Small intestine (tissue), 7 donors: ENCODE measurements around the gene ELOVL6. TPM values are rescaled to one million over a fixed set of nuclear protein-coding genes. Genes with fewer than 3 reads are reported as not detected.
A peak's percentile ranks its signal among the peaks of the same experiment; 100 is the strongest.
"Not testable (repeated sequence)": the region's sequence is repeated elsewhere in the genome, so short reads cannot be mapped to it uniquely, and the experiment has no call there.

Source experiments
- DNase-seq, 2 donors: peaks; one replicate each; pipeline versions ENCODE4 v3.0.0 to v3.0.0-alpha.2; 2013
- FAIRE-seq: peaks from 2 replicates; lab custom pipeline; 2012; peaks lifted over from hg19 to GRCh38; lab: Jason Lieb, UNC
- H3K27ac ChIP-seq, 3 donors: one replicate each; pipeline ENCODE4 v1.5.1; 2013; ENCODE audit warnings: low read length in 2 of 3, mild to moderate bottlenecking in 2 of 3, control low read depth in 1 of 3, inconsistent platforms in 1 of 3, low read depth in 1 of 3, moderate library complexity in 1 of 3
- H3K27me3 ChIP-seq, 3 donors: one replicate each; pipeline ENCODE4 v1.6.1; 2013; ENCODE audit warnings: low read length in 3 of 3, inconsistent platforms in 1 of 3; ENCODE audit not compliant: control insufficient read depth in 3 of 3, insufficient read depth in 3 of 3
- H3K36me3 ChIP-seq, 3 donors: one replicate each; pipeline ENCODE4 v1.6.1; 2013; ENCODE audit warnings: low read length in 3 of 3, inconsistent platforms in 1 of 3, low read depth in 1 of 3, mild to moderate bottlenecking in 1 of 3, moderate library complexity in 1 of 3; ENCODE audit not compliant: control insufficient read depth in 3 of 3, insufficient read depth in 2 of 3
- H3K4me1 ChIP-seq, 3 donors: one replicate each; pipeline ENCODE4 v1.6.1; 2013; ENCODE audit warnings: low read length in 2 of 3, inconsistent platforms in 1 of 3, low read depth in 1 of 3, mild to moderate bottlenecking in 1 of 3, moderate library complexity in 1 of 3; ENCODE audit not compliant: control insufficient read depth in 3 of 3, insufficient read depth in 2 of 3
- H3K4me3 ChIP-seq, 3 donors: one replicate each; pipeline ENCODE4 v1.5.1; 2013; ENCODE audit warnings: low read length in 3 of 3, control low read depth in 1 of 3, inconsistent platforms in 1 of 3, low read depth in 1 of 3, mild to moderate bottlenecking in 1 of 3, moderate library complexity in 1 of 3
- H3K9me3 ChIP-seq, 2 donors: one replicate each; pipeline ENCODE4 v1.6.1; 2013; ENCODE audit warnings: low read depth in 1 of 2, low read length in 1 of 2; ENCODE audit not compliant: control insufficient read depth in 2 of 2, insufficient read depth in 1 of 2
- WGBS, 3 donors: extraction: QIAGEN DNeasy Blood & Tissue Kit; methylation state at CpG; one replicate each; pipeline ENCODE4 v1.1.7; 2013; 5-methylcytosine and 5-hydroxymethylcytosine counted together
- polyA plus RNA-seq, 4 donors: library from polyadenylated mRNA; stranded (reverse) in 3 of 4; unstranded in 1 of 4; fragments of 200-250 nt in 3 of 4; fragments of 120-200 nt in 1 of 4; gene quantifications; one replicate each; pipeline versions ENCODE4 v1.2.1 to v1.2.3, GENCODE V29; 2013
- donor health status: healthy with polysubstance abuse.
- donor health status: control.
- donor health status: control.
- donor health status: Bipolar disorder and iron deficiency.
- donor health status: healthy.

The ELOVL6 gene
- polyA plus RNA-seq, 4 donors, result 2.7 to 19.1 (median 5.2) TPM

- Histone ChIP-seq H3K36me3 (no peaks in the 10 kb centered on the region), H3K4me1 (no peaks in the 10 kb centered on the region), H3K27ac (no peak overlapping the region), H3K4me3 (no peak overlapping the region), H3K9me3 (no peaks in the 10 kb centered on the region), H3K27me3 (no peaks in the 10 kb centered on the region)
- 80 to 91% (median 90%) methylated on average over 2 of the region's 2 CpGs for WGBS, 3 donors
- FAIRE-seq, result no peak
- DNase-seq, result no peak
These were observed 30.9 kb upstream of the ELOVL6 start for GRCh38 chr4:110229266-110229665.

GRCh38 chr4:110224812-110225211 lies 26.4 kb upstream of the ELOVL6 start:
- H3K4me1 ChIP-seq, result no peaks in the 10 kb centered on the region
- DNase-seq, result no peak
- H3K9me3 ChIP-seq, result no peaks in the 10 kb centered on the region
- H3K27ac ChIP-seq, result no peak overlapping the region
- H3K4me3 ChIP-seq, result no peak overlapping the region
- no peaks in the 10 kb centered on the region for H3K36me3 ChIP-seq
- 22 to 40% (median 22%) methylated on average over 4 of the region's 4 CpGs for WGBS, 3 donors
- FAIRE-seq, result no peak
- H3K27me3 ChIP-seq, result no peaks in the 10 kb centered on the region

GRCh38 chr4:110224142-110224541 lies 25.7 kb upstream of the ELOVL6 start:
- H3K4me3 ChIP-seq, result no peak overlapping the region
- no peak overlapping the region for H3K27ac ChIP-seq
- 76 to 92% (median 91%) methylated on average over 2 of the region's 2 CpGs for WGBS, 3 donors
- H3K36me3 ChIP-seq, result no peaks in the 10 kb centered on the region
- no peak for FAIRE-seq
- no peak for DNase-seq
- H3K4me1 ChIP-seq, result no peaks in the 10 kb centered on the region
- no peaks in the 10 kb centered on the region for H3K27me3 ChIP-seq
- H3K9me3 ChIP-seq, result no peaks in the 10 kb centered on the region

GRCh38 chr4:110218935-110219334 lies 20.5 kb upstream of the ELOVL6 start:
- not testable (repeated sequence) for H3K27ac ChIP-seq, H3K4me3 ChIP-seq, H3K4me1 ChIP-seq, DNase-seq, FAIRE-seq, H3K27me3 ChIP-seq, H3K36me3 ChIP-seq, H3K9me3 ChIP-seq
- WGBS, 3 donors, result 87 to 96% (median 91%) methylated on average over 1 of the region's 1 CpG

GRCh38 chr4:110217181-110217580 lies 18.8 kb upstream of the ELOVL6 start:
- not testable (repeated sequence) for H3K4me3 ChIP-seq, H3K4me1 ChIP-seq, H3K9me3 ChIP-seq, H3K27ac ChIP-seq, FAIRE-seq, H3K36me3 ChIP-seq, H3K27me3 ChIP-seq, DNase-seq
- 82 to 85% (median 83%) methylated on average over 4 of the region's 4 CpGs for WGBS, 3 donors

GRCh38 chr4:110216129-110216528 lies 17.7 kb upstream of the ELOVL6 start:
- no peak overlapping the region for H3K27ac ChIP-seq
- 83 to 91% (median 86%) methylated on average over 6 of the region's 6 CpGs for WGBS, 3 donors
- DNase-seq (no peak), FAIRE-seq (no peak)
- no peaks in the 10 kb centered on the region for H3K36me3 ChIP-seq
- H3K4me1 ChIP-seq, result no peaks in the 10 kb centered on the region
- no peaks in the 10 kb centered on the region for H3K27me3 ChIP-seq
- no peaks in the 10 kb centered on the region for H3K9me3 ChIP-seq
- H3K4me3 ChIP-seq, result no peak overlapping the region

GRCh38 chr4:110211770-110212061 lies 13.3 kb upstream of the ELOVL6 start:
- Histone ChIP-seq H3K36me3 (no peaks in the 10 kb centered on the region), H3K9me3 (no peaks in the 10 kb centered on the region), H3K4me3 (no peak overlapping the region), H3K4me1 (no peaks in the 10 kb centered on the region), H3K27me3 (no peaks in the 10 kb centered on the region), H3K27ac (no peak overlapping the region)
- DNase-seq, result no peak
- 56 to 74% (median 59%) methylated on average over 2 of the region's 2 CpGs for WGBS, 3 donors
- no peak for FAIRE-seq

GRCh38 chr4:110211007-110211769 lies 12.8 kb upstream of the ELOVL6 start:
- Histone ChIP-seq H3K9me3 (no peaks in the 10 kb centered on the region), H3K4me1 (no peaks in the 10 kb centered on the region), H3K27me3 (no peaks in the 10 kb centered on the region), H3K27ac (no peak overlapping the region), H3K36me3 (no peaks in the 10 kb centered on the region), H3K4me3 (no peak overlapping the region)
- DNase-seq (peak; percentile 55 to 67), FAIRE-seq (peak; percentile 53)
- WGBS, 3 donors, result 64 to 70% (median 65%) methylated on average over 13 of the region's 13 CpGs

- no peaks in the 10 kb centered on the region for H3K9me3 ChIP-seq
- no peaks in the 10 kb centered on the region for H3K36me3 ChIP-seq
- 74 to 88% (median 80%) methylated on average over 6 of the region's 6 CpGs for WGBS, 3 donors
- H3K27me3 ChIP-seq, result no peaks in the 10 kb centered on the region
- H3K27ac ChIP-seq, result no peak overlapping the region
- no peak overlapping the region for H3K4me3 ChIP-seq
- no peaks in the 10 kb centered on the region for H3K4me1 ChIP-seq
- FAIRE-seq, result no peak
- DNase-seq, result peak in 1 of 2 donors; percentile 23
These were observed 10.0 kb upstream of the ELOVL6 start for GRCh38 chr4:110208419-110208818.
